Endometrial microvascular endothelial cells (primary cell): Measurements from ENCODE around the gene NFX1. TPM values are rescaled to one million over a fixed set of nuclear protein-coding genes. Genes with fewer than 3 reads are reported as not detected.
"Not testable (repeated sequence)": the region's sequence is repeated elsewhere in the genome, so short reads cannot be mapped to it uniquely, and the experiment has no call there.

Experiments used
- in situ Hi-C: cut with HindIII; loops from 2 replicates; pipeline ENCODE4 v1.10.0; 2017; ENCODE audit warnings: low sequenced_read_pairs, low pct_unique_long_range_greater_than_20kb; ENCODE audit errors: inconsistent ontology term
- total RNA-seq: library from RNA; depleted of rRNA; stranded (reverse); fragments of >200 nt; gene quantifications from one replicate; pipeline ENCODE4 v1.2.3, GENCODE V29; 2015; ENCODE audit errors: inconsistent ontology term

The NFX1 gene
- total RNA-seq, 1 donor from 2014 or later: 24.3 TPM

GRCh38 chr9:33378121-33378795, 87.9 kb downstream of the NFX1 start:
- in situ Hi-C loops: no loop called here

GRCh38 chr9:33379666-33380389, 89.5 kb downstream of the NFX1 start:
- in situ Hi-C loops: no loop called here

- in situ Hi-C loops: no loop called here
Observed at GRCh38 chr9:33380390-33381094, 90.2 kb downstream of the NFX1 start.

GRCh38 chr9:33381231-33381791, 91.0 kb downstream of the NFX1 start:
- in situ Hi-C loops: no loop called here

GRCh38 chr9:33382397-33382796, 92.1 kb downstream of the NFX1 start:
- in situ Hi-C loops: not testable (repeated sequence)

GRCh38 chr9:33383396-33383795, 93.1 kb downstream of the NFX1 start:
- in situ Hi-C loops: not testable (repeated sequence)

- in situ Hi-C loops: not testable (repeated sequence)
Observed at GRCh38 chr9:33385536-33385935, 95.2 kb downstream of the NFX1 start.

GRCh38 chr9:33385979-33386640, 95.8 kb downstream of the NFX1 start:
- in situ Hi-C loops: not testable (repeated sequence)

GRCh38 chr9:33386641-33386996, 96.3 kb downstream of the NFX1 start:
- in situ Hi-C loops: not testable (repeated sequence)

GRCh38 chr9:33386998-33387397, 96.7 kb downstream of the NFX1 start:
- in situ Hi-C loops: not testable (repeated sequence)

- in situ Hi-C loops: no loop called here
Observed at GRCh38 chr9:33388110-33388994, 98.0 kb downstream of the NFX1 start.

GRCh38 chr9:33391111-33391771, 100.9 kb downstream of the NFX1 start:
- in situ Hi-C loops: not testable (repeated sequence)

- in situ Hi-C loops: not testable (repeated sequence)
Observed at GRCh38 chr9:33392591-33393021, 102.3 kb downstream of the NFX1 start.

GRCh38 chr9:33393581-33393980, 103.3 kb downstream of the NFX1 start:
- in situ Hi-C loops: no loop called here

GRCh38 chr9:33393986-33394385, 103.7 kb downstream of the NFX1 start:
- in situ Hi-C loops: not testable (repeated sequence)

GRCh38 chr9:33395159-33395879, 105.0 kb downstream of the NFX1 start:
- in situ Hi-C loops: not testable (repeated sequence)

- in situ Hi-C loops: not testable (repeated sequence)
Observed at GRCh38 chr9:33397801-33398200, 107.5 kb downstream of the NFX1 start.
